ENCODE measurements around the gene DCAF6.

The DCAF6 gene

DNA sequence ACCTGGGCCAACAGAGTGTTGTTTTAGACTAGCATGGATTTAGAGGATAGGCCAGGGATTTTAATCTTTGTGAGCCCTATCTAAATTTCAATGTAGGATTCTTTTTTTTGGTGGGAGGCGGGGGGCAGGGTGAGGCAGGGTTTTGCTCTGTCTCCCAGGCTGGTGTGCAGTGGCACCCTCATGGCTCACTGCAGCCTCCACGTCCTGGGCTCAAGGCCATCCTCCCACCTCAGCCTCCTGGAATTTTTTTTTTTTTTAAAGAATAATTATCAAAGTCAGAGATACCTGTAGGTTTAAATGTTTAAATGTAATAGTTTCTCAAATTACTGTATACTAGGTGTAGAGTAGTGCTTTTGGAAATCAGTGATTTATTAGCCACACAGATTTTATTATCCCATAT is 3.8 kb downstream of the DCAF6 start:
- Histone ChIP-seq H3K4me3 (ENCODE audit: low read depth in 1 of 2, low read length in 2 of 2) (no peak overlapping the region), H3K9ac (ENCODE audit: low read depth, low read length) (no peak overlapping the region), H3K27me3 (ENCODE audit: insufficient read depth, low read length, poor library complexity) (no peaks in the 10 kb centered on the region), H2AFZ (ENCODE audit: low read depth, low read length) (no peak overlapping the region), H3K27ac (ENCODE audit: low read length) (no peak overlapping the region), H3K4me1 (ENCODE audit: insufficient read depth, low read length) (peaks cover 18% of the 10 kb centered on the region), H3K36me3 (ENCODE audit: insufficient read depth, low read length) (peaks cover 5% of the 10 kb centered on the region; the same call in 1 of the 2 replicates), H3K79me2 (ENCODE audit: insufficient read depth, low read length) (peaks cover 92% of the 10 kb centered on the region), H3K4me2 (ENCODE audit: insufficient read depth, low read length) (no peak overlapping the region), H3K9me3 (ENCODE audit: insufficient read depth, low read length, severe bottlenecking) (no peaks in the 10 kb centered on the region), H4K20me1 (ENCODE audit: insufficient read depth, low read length) (peaks cover 7% of the 10 kb centered on the region; the same call in 1 of the 2 replicates)
- no peak for ATAC-seq (ENCODE audit: insufficient read depth, low read depth)
- no peak for DNase-seq
- no peak for TF ChIP-seq EZH2 (IDR thresholded peaks at IDR 0.05; ENCODE audit: borderline replicate concordance, low read depth, low read length, severe bottlenecking)
- TF ChIP-seq, protein P1, sequence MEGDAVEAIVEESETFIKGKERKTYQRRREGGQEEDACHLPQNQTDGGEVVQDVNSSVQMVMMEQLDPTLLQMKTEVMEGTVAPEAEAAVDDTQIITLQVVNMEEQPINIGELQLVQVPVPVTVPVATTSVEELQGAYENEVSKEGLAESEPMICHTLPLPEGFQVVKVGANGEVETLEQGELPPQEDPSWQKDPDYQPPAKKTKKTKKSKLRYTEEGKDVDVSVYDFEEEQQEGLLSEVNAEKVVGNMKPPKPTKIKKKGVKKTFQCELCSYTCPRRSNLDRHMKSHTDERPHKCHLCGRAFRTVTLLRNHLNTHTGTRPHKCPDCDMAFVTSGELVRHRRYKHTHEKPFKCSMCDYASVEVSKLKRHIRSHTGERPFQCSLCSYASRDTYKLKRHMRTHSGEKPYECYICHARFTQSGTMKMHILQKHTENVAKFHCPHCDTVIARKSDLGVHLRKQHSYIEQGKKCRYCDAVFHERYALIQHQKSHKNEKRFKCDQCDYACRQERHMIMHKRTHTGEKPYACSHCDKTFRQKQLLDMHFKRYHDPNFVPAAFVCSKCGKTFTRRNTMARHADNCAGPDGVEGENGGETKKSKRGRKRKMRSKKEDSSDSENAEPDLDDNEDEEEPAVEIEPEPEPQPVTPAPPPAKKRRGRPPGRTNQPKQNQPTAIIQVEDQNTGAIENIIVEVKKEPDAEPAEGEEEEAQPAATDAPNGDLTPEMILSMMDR (IDR thresholded peaks at IDR 0.05; ENCODE audit: borderline replicate concordance, extremely low read depth, low read length, poor library complexity, severe bottlenecking) = no peak

DNA sequence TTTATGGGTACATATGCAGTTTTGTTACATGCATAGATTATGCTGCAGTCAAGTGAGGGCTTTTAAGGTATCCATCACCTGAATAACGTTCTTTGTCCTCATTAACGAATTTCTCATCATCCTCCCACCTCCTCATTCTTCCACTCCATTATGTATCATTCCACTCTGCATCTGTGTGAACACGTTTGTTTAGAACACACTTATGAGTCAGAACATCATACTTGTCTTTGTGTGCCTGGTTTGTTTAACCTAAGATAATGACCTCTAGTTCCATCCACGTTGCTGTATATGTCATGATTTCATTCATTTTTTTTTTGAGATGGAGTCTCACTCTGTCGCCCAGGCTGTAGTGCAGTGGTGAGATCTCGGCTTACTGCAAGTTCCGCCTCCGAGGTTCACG is 7.1 kb downstream of the DCAF6 start:
- no peak for TF ChIP-seq EZH2 (IDR thresholded peaks at IDR 0.05; ENCODE audit: borderline replicate concordance, low read depth, low read length, severe bottlenecking)
- TF ChIP-seq, protein P1 (IDR thresholded peaks at IDR 0.05; ENCODE audit: borderline replicate concordance, extremely low read depth, low read length, poor library complexity, severe bottlenecking) = no peak
- peaks cover 5% of the 10 kb centered on the region; the same call in 1 of the 2 replicates for H3K36me3 ChIP-seq (ENCODE audit: insufficient read depth, low read length)
- H3K4me3 ChIP-seq (ENCODE audit: low read depth in 1 of 2, low read length in 2 of 2) = no peak overlapping the region
- H3K4me2 ChIP-seq (ENCODE audit: insufficient read depth, low read length) = no peak overlapping the region
- H2AFZ ChIP-seq (ENCODE audit: low read depth, low read length) = no peak overlapping the region
- no peaks in the 10 kb centered on the region for H3K9me3 ChIP-seq (ENCODE audit: insufficient read depth, low read length, severe bottlenecking)
- H3K27ac ChIP-seq (ENCODE audit: low read length) = no peak overlapping the region
- peaks cover 7% of the 10 kb centered on the region; the same call in 1 of the 2 replicates for H4K20me1 ChIP-seq (ENCODE audit: insufficient read depth, low read length)
- no peaks in the 10 kb centered on the region for H3K27me3 ChIP-seq (ENCODE audit: insufficient read depth, low read length, poor library complexity)
- H3K9ac ChIP-seq (ENCODE audit: low read depth, low read length) = no peak overlapping the region
- H3K79me2 ChIP-seq (ENCODE audit: insufficient read depth, low read length) = peaks cover 96% of the 10 kb centered on the region
- ATAC-seq (ENCODE audit: insufficient read depth, low read depth) = no peak
- H3K4me1 ChIP-seq (ENCODE audit: insufficient read depth, low read length) = peaks cover 8% of the 10 kb centered on the region
- no peak for DNase-seq

DNA sequence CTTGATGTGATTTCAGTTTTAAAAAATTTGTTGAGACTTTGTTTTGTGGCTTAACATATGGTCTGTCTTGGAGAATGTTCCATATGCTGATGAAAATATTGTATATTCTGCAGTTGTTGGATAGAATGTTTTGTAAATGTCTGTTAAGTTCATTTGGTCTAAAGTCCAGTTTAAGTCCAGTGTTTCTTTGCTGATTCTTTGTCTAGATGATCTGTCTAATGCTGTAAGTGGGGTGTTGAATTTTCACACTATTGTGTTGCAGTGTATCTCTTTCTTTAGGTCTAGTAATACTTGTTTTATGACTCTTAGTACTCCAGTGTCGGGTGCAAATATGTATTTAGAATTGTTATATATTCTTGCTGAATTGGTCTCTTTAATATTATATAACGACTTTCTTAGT is 11.2 kb downstream of the DCAF6 start:
- DNase-seq = no peak
- Histone ChIP-seq H3K36me3 (ENCODE audit: insufficient read depth, low read length) (peaks cover 14% of the 10 kb centered on the region), H3K27me3 (ENCODE audit: insufficient read depth, low read length, poor library complexity) (no peaks in the 10 kb centered on the region), H3K4me1 (ENCODE audit: insufficient read depth, low read length) (no peaks in the 10 kb centered on the region), H3K4me2 (ENCODE audit: insufficient read depth, low read length) (no peak overlapping the region), H3K9ac (ENCODE audit: low read depth, low read length) (no peak overlapping the region), H3K9me3 (ENCODE audit: insufficient read depth, low read length, severe bottlenecking) (no peaks in the 10 kb centered on the region), H3K27ac (ENCODE audit: low read length) (no peak overlapping the region), H2AFZ (ENCODE audit: low read depth, low read length) (no peak overlapping the region), H4K20me1 (ENCODE audit: insufficient read depth, low read length) (peaks cover 4% of the 10 kb centered on the region; the same call in 1 of the 2 replicates), H3K4me3 (ENCODE audit: low read depth in 1 of 2, low read length in 2 of 2) (no peak overlapping the region), H3K79me2 (ENCODE audit: insufficient read depth, low read length) (peaks cover 81% of the 10 kb centered on the region)
- no peak for ATAC-seq (ENCODE audit: insufficient read depth, low read depth)
- no peak for TF ChIP-seq EZH2 (IDR thresholded peaks at IDR 0.05; ENCODE audit: borderline replicate concordance, low read depth, low read length, severe bottlenecking)
- TF ChIP-seq, protein P1 (IDR thresholded peaks at IDR 0.05; ENCODE audit: borderline replicate concordance, extremely low read depth, low read length, poor library complexity, severe bottlenecking) = no peak

DNA sequence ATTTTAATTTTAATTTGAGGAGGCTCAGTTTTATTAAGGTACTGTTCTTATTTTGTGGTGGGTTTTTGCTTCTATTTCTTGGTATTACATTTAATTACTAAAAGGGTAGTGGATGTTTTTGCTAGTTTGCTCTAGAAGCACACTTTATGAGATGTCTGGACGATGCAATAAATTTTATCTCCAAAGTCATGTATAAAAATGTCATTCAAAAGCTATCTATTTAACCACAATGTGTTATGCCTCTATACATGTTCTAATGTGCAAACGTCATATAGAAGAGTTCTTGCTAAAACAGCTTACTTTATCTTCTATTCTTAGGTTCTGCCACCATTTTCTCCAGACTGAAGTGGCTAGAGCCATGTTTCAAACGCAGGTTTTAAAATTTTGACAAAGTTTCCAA is 13.3 kb downstream of the DCAF6 start:
- DNase-seq = no peak
- Histone ChIP-seq H3K9me3 (ENCODE audit: insufficient read depth, low read length, severe bottlenecking) (no peaks in the 10 kb centered on the region), H3K9ac (ENCODE audit: low read depth, low read length) (no peak overlapping the region), H3K4me2 (ENCODE audit: insufficient read depth, low read length) (no peak overlapping the region), H3K27me3 (ENCODE audit: insufficient read depth, low read length, poor library complexity) (no peaks in the 10 kb centered on the region), H3K36me3 (ENCODE audit: insufficient read depth, low read length) (peaks cover 28% of the 10 kb centered on the region), H4K20me1 (ENCODE audit: insufficient read depth, low read length) (no peaks in the 10 kb centered on the region), H3K4me3 (ENCODE audit: low read depth in 1 of 2, low read length in 2 of 2) (no peak overlapping the region), H3K79me2 (ENCODE audit: insufficient read depth, low read length) (peaks cover 62% of the 10 kb centered on the region), H2AFZ (ENCODE audit: low read depth, low read length) (no peak overlapping the region), H3K4me1 (ENCODE audit: insufficient read depth, low read length) (no peaks in the 10 kb centered on the region), H3K27ac (ENCODE audit: low read length) (no peak overlapping the region)
- TF ChIP-seq, protein P1 (IDR thresholded peaks at IDR 0.05; ENCODE audit: borderline replicate concordance, extremely low read depth, low read length, poor library complexity, severe bottlenecking) = no peak
- no peak for TF ChIP-seq EZH2 (IDR thresholded peaks at IDR 0.05; ENCODE audit: borderline replicate concordance, low read depth, low read length, severe bottlenecking)
- no peak for ATAC-seq (ENCODE audit: insufficient read depth, low read depth)
